Panc1 (cell line): Measurements from ENCODE around the gene PDE1C. TPM values are rescaled to one million over a fixed set of nuclear protein-coding genes. Genes with fewer than 3 reads are reported as not detected.

ENCODE experiments used
- ATAC-seq: fragments of 200-7000 bp; cut with Tn5 transposase; 2 replicates; pipeline ENCODE4 v1.9.1; 2020; ENCODE audit warnings: mild to moderate bottlenecking, moderate library complexity
- BruUV-seq: library from RNA; stranded (reverse); fragments of 400-500 nt; replicated peaks from 2 replicates; lab custom pipeline; 2021; lab: Mats Ljungman, UMichigan
- CTCF ChIA-PET: fragments of 300-600 bp; sonication (Branson Sonifier 250); formaldehyde crosslinking; loops from one replicate; lab custom pipeline; 2022; ENCODE audit warnings: antibody characterized with exemption; lab: Charles Lee
- POLR2A ChIA-PET: fragments of 300-600 bp; sonication (Branson Sonifier 250); formaldehyde crosslinking; loops from one replicate; lab custom pipeline; 2022; ENCODE audit warnings: antibody characterized with exemption; lab: Charles Lee
- DNase-seq: peaks from one replicate; pipeline ENCODE4 v3.0.0-alpha.2; 2010; ENCODE audit warnings: low read depth, low spot score
- H3K27ac ChIP-seq: 2 replicates; pipeline ENCODE4 v1.5.1; 2011; ENCODE audit warnings: mild to moderate bottlenecking, low read length, inconsistent platforms
- H3K27me3 ChIP-seq: fragments of 200-500 bp; sonication (Bioruptor generic); 2 replicates; pipeline ENCODE4 v1.6.0; 2014; ENCODE audit warnings: low read length, inconsistent platforms; ENCODE audit not compliant: control insufficient read depth, insufficient read depth
- H3K36me3 ChIP-seq: fragments of 200-500 bp; sonication (Bioruptor generic); 2 replicates; pipeline ENCODE4 v1.5.1; 2014; ENCODE audit warnings: inconsistent platforms, mild to moderate bottlenecking, low read length, moderate library complexity; ENCODE audit not compliant: control insufficient read depth, insufficient read depth
- H3K4me1 ChIP-seq: 2 replicates; pipeline ENCODE4 v1.5.1; 2011; ENCODE audit warnings: inconsistent platforms, mild to moderate bottlenecking, low read length, moderate library complexity; ENCODE audit not compliant: control insufficient read depth, insufficient read depth
- H3K4me3 ChIP-seq, 2 experiments: 2 replicates each; pipeline ENCODE4 v1.5.1; 2011 to 2012; ENCODE audit warnings: low read depth in 2 of 2, low read length in 2 of 2, mild to moderate bottlenecking in 2 of 2, inconsistent platforms in 1 of 2, moderate library complexity in 1 of 2
- H3K9me3 ChIP-seq: fragments of 200-500 bp; sonication (Bioruptor generic); 2 replicates; pipeline ENCODE4 v1.5.1; 2014; ENCODE audit warnings: low read depth, mild to moderate bottlenecking, inconsistent platforms, low read length, moderate library complexity; ENCODE audit not compliant: control insufficient read depth, insufficient read depth
- CTCF ChIP-seq: fragments of 450-650 bp; IDR thresholded peaks from 2 replicates; pipeline ENCODE4 v1.5.1; 2017; ENCODE audit warnings: mild to moderate bottlenecking
- POLR2AphosphoS5 ChIP-seq: IDR thresholded peaks from 2 replicates; pipeline ENCODE4 v1.6.1; 2012; ENCODE audit warnings: mild to moderate bottlenecking, low read depth, low read length, moderate library complexity
- REST ChIP-seq, 2 experiments: IDR thresholded peaks; 2 replicates each; pipeline ENCODE4 v1.6.1; 2011 to 2012; ENCODE audit warnings: low read depth in 2 of 2, control low read depth in 1 of 2, low read length in 1 of 2, mild to moderate bottlenecking in 1 of 2, moderate library complexity in 1 of 2; ENCODE audit not compliant: insufficient read depth in 1 of 2
- SIN3A ChIP-seq: IDR thresholded peaks from 2 replicates; pipeline ENCODE4 v1.6.1; 2012; ENCODE audit warnings: low read depth, mild to moderate bottlenecking, low read length, moderate library complexity, borderline replicate concordance; ENCODE audit not compliant: insufficient read depth
- TCF7L2 ChIP-seq: IDR thresholded peaks from 2 replicates; pipeline ENCODE4 v1.6.1; 2011; ENCODE audit warnings: mild to moderate bottlenecking, low read depth, low read length, inconsistent platforms
- in situ Hi-C: cut with HindIII; loops from 2 replicates; pipeline ENCODE4 v1.10.0; 2016; ENCODE audit warnings: low sequenced_read_pairs, low pct_unique_long_range_greater_than_20kb
- intact Hi-C: fragments of 100-400 bp; cut with micrococcal nuclease; formaldehyde crosslinking; loops from one replicate; pipeline ENCODE4 v1.10.0; 2022; ENCODE audit not compliant: unreplicated experiment
- total RNA-seq: library from RNA; stranded (reverse); gene quantifications from one replicate; pipeline ENCODE4 v1.2.1, GENCODE V29; 2021; ENCODE audit not compliant: unreplicated experiment

PDE1C gene
- total RNA-seq, 1 experiment from 2014 or later, result not detected

- ChIA-PET CTCF (interaction anchor here (0.8 kb wide), 1 partner anchor 158 kb away, joined by 3 read pairs; no protein-coding TSS in a partner anchor), POLR2A (no interaction called here)
- Histone ChIP-seq H3K4me1 (no peaks in the 10 kb centered on the region), H3K36me3 (no peaks in the 10 kb centered on the region), H3K4me3 (no peak overlapping the region), H3K9me3 (no peaks in the 10 kb centered on the region), H3K27ac (no peak overlapping the region), H3K27me3 (no peaks in the 10 kb centered on the region)
- ATAC-seq, result no peak
- intact Hi-C loops (no loop called here), in situ Hi-C loops (no loop called here)
- DNase-seq, result no peak
- no TSS peak for BruUV-seq
- TF ChIP-seq TCF7L2 (no peak), POLR2AphosphoS5 (no peak), SIN3A (no peak), REST (IDR thresholded peaks at IDR 0.05; ENCODE audit: insufficient read depth in 1 of 2, low read depth in 2 of 2, low read length in 1 of 2) (no peak), CTCF (no peak)
Measured at GRCh38 chr7:31939076-31939475, 131.1 kb downstream of the PDE1C start.

- in situ Hi-C loops, result no loop called here
- Histone ChIP-seq H3K4me1 (no peaks in the 10 kb centered on the region), H3K27ac (no peak overlapping the region), H3K4me3 (no peak overlapping the region), H3K9me3 (no peaks in the 10 kb centered on the region), H3K27me3 (no peaks in the 10 kb centered on the region), H3K36me3 (no peaks in the 10 kb centered on the region)
- BruUV-seq, result no TSS peak
- DNase-seq (no peak), ATAC-seq (no peak)
- ChIA-PET POLR2A (no interaction called here), CTCF (interaction anchor here (0.5 to 0.8 kb wide), 2 partner anchors 158 to 1832 kb away, joined by 3 to 4 read pairs; no protein-coding TSS in a partner anchor)
- TF ChIP-seq REST (IDR thresholded peaks at IDR 0.05; ENCODE audit: insufficient read depth in 1 of 2, low read depth in 2 of 2, low read length in 1 of 2) (no peak), CTCF (0 out of 2 replicates have a peak, but pooled peaks have one; percentile 3)
- intact Hi-C loops, result no loop called here
Measured at GRCh38 chr7:31938650-31939049, 131.6 kb downstream of the PDE1C start.
